H1 (cell line): ENCODE results near the gene IL18RAP. TPM values are rescaled to one million over a fixed set of nuclear protein-coding genes. Genes with fewer than 3 reads are reported as not detected.
A peak's percentile ranks its signal among the peaks of the same experiment; 100 is the strongest.

Experiments
- CTCF ChIA-PET: fragments of 300-600 bp; sonication (Branson Sonifier 250); formaldehyde crosslinking; loops from one replicate; lab custom pipeline; 2021; ENCODE audit not compliant: partially characterized antibody; lab: Charles Lee
- POLR2A ChIA-PET: fragments of 300-600 bp; sonication (Branson Sonifier 250); formaldehyde crosslinking; loops from one replicate; lab custom pipeline; 2021; ENCODE audit warnings: inconsistent platforms; ENCODE audit not compliant: partially characterized antibody; lab: Charles Lee
- DNase-seq, 2 experiments: peaks; one replicate each; pipeline versions ENCODE4 v3.0.0 to v3.0.0-alpha.2; 2010 to 2022; ENCODE audit warnings: low spot score in 2 of 2, low read depth in 1 of 2, mixed read lengths in 1 of 2
- FAIRE-seq: peaks from 2 replicates; lab custom pipeline; 2011; peaks lifted over from hg19 to GRCh38; lab: Jason Lieb, UNC
- H2AFZ ChIP-seq: 2 replicates; pipeline ENCODE4 v1.8.1; 2012; ENCODE audit warnings: low read length, inconsistent platforms
- H2AK5ac ChIP-seq: 2 replicates; pipeline ENCODE4 v1.6.1; 2013; ENCODE audit warnings: low read depth, low read length
- H2BK120ac ChIP-seq: replicated peaks from 2 replicates; pipeline ENCODE3; 2013; ENCODE audit warnings: low read depth, low read length, inconsistent platforms
- H2BK12ac ChIP-seq: 2 replicates; pipeline ENCODE4 v1.6.1; 2013; ENCODE audit warnings: low read depth, low read length
- H2BK15ac ChIP-seq: 2 replicates; pipeline ENCODE4 v1.6.1; 2013; ENCODE audit warnings: low read length
- H2BK20ac ChIP-seq: 2 replicates; pipeline ENCODE4 v1.6.1; 2013; ENCODE audit warnings: low read length
- H2BK5ac ChIP-seq: 2 replicates; pipeline ENCODE4 v1.6.1; 2013; ENCODE audit warnings: low read depth, low read length
- H3K14ac ChIP-seq: 2 replicates; pipeline ENCODE4 v1.6.1; 2013; ENCODE audit warnings: inconsistent platforms; ENCODE audit not compliant: insufficient read length
- H3K18ac ChIP-seq: 2 replicates; pipeline ENCODE4 v1.6.1; 2013; ENCODE audit warnings: low read length; ENCODE audit errors: extremely low read depth
- H3K23ac ChIP-seq: 2 replicates; pipeline ENCODE4 v1.6.1; 2013; ENCODE audit warnings: inconsistent platforms; ENCODE audit not compliant: insufficient read length
- H3K23me2 ChIP-seq: 2 replicates; pipeline ENCODE4 v1.6.1; 2013; ENCODE audit warnings: low read depth, low read length
- H3K27ac ChIP-seq: 2 replicates; pipeline ENCODE4 v1.6.1; 2011; ENCODE audit warnings: low read depth, low read length, inconsistent platforms
- H3K27me3 ChIP-seq, 4 experiments: replicated peaks in 1 of 4; 1 replicate in 1 of 4; 2 replicates in 3 of 4; pipeline versions ENCODE4 v1.6.1 to v1.8.1; 2011 to 2013; ENCODE audit warnings: low read length in 3 of 4, mild to moderate bottlenecking in 3 of 4, inconsistent platforms in 2 of 4, mixed read lengths in 2 of 4, moderate library complexity in 1 of 4; ENCODE audit not compliant: control insufficient read depth in 3 of 4, insufficient read depth in 3 of 4; ENCODE audit errors: extremely low read depth in 1 of 4
- H3K36me3 ChIP-seq, 4 experiments: 2 replicates each; pipeline versions ENCODE4 v1.6.1 to v1.8.1; 2011 to 2013; ENCODE audit warnings: mild to moderate bottlenecking in 4 of 4, low read length in 3 of 4, moderate library complexity in 2 of 4, control low read depth in 1 of 4, inconsistent platforms in 1 of 4; ENCODE audit not compliant: insufficient read depth in 4 of 4, control insufficient read depth in 2 of 4
- H3K4ac ChIP-seq: replicated peaks from 2 replicates; pipeline ENCODE3; 2013; ENCODE audit warnings: low read length, low read depth, mixed read lengths, inconsistent platforms; ENCODE audit not compliant: insufficient read length
- H3K4me1 ChIP-seq, 4 experiments: replicated peaks in 1 of 4; 1 replicate in 1 of 4; 2 replicates in 3 of 4; pipeline versions ENCODE4 v1.6.1 to v1.8.1; 2011 to 2013; ENCODE audit warnings: low read length in 3 of 4, inconsistent platforms in 2 of 4, mixed read lengths in 1 of 4; ENCODE audit not compliant: insufficient read depth in 4 of 4, control insufficient read depth in 3 of 4
- H3K4me2 ChIP-seq, 2 experiments: 2 replicates each; pipeline versions ENCODE4 v1.6.1 to v1.8.1; 2011 to 2013; ENCODE audit warnings: low read depth in 2 of 2, low read length in 2 of 2, control low read depth in 1 of 2, inconsistent platforms in 1 of 2, mild to moderate bottlenecking in 1 of 2; ENCODE audit not compliant: insufficient read depth in 1 of 2
- H3K4me3 ChIP-seq, 4 experiments: fragments of 200-600, 300-600 bp in 1 of 4; sonication (generic), shearing (Covaris generic), sonication (Bioruptor Twin) in 1 of 4; 2 replicates each; pipeline versions ENCODE4 v1.5.1 to v1.8.1; 2011 to 2016; ENCODE audit warnings: low read length in 4 of 4, low read depth in 3 of 4, control low read depth in 2 of 4, inconsistent platforms in 2 of 4, mild to moderate bottlenecking in 2 of 4, mixed read lengths in 1 of 4, moderate library complexity in 1 of 4; ENCODE audit not compliant: insufficient read depth in 2 of 4; ENCODE audit errors: extremely low read depth in 1 of 4
- H3K56ac ChIP-seq: replicated peaks from 2 replicates; pipeline ENCODE3; 2013; ENCODE audit warnings: low read depth, mild to moderate bottlenecking, mixed read lengths, low read length, inconsistent platforms; ENCODE audit not compliant: insufficient read length
- H3K79me1 ChIP-seq: 2 replicates; pipeline ENCODE4 v1.6.1; 2013; ENCODE audit warnings: low read depth, low read length, control low read depth
- H3K79me2 ChIP-seq, 2 experiments: 2 replicates each; pipeline versions ENCODE4 v1.6.1 to v1.8.1; 2012 to 2013; ENCODE audit warnings: low read length in 2 of 2, mild to moderate bottlenecking in 2 of 2, inconsistent platforms in 1 of 2; ENCODE audit not compliant: insufficient read depth in 2 of 2, control insufficient read depth in 1 of 2
- H3K9ac ChIP-seq, 4 experiments: replicated peaks in 1 of 4; 1 replicate in 1 of 4; 2 replicates in 3 of 4; pipeline versions ENCODE4 v1.6.1 to v1.8.1; 2011 to 2013; ENCODE audit warnings: low read depth in 3 of 4, low read length in 3 of 4, control low read depth in 2 of 4, mild to moderate bottlenecking in 2 of 4, moderate library complexity in 2 of 4, inconsistent platforms in 1 of 4; ENCODE audit errors: extremely low read depth in 1 of 4
- H3K9me3 ChIP-seq, 2 experiments: 2 replicates each; pipeline versions ENCODE4 v1.6.1 to v1.8.1; 2012 to 2013; ENCODE audit warnings: mild to moderate bottlenecking in 2 of 2, moderate library complexity in 2 of 2, control low read depth in 1 of 2, inconsistent platforms in 1 of 2, low read depth in 1 of 2, low read length in 1 of 2, mixed read lengths in 1 of 2; ENCODE audit not compliant: insufficient read depth in 2 of 2
- H4K20me1 ChIP-seq, 2 experiments: replicated peaks in 1 of 2; 2 replicates each; pipeline versions ENCODE3 to v1.8.1; 2011 to 2013; ENCODE audit warnings: inconsistent platforms in 2 of 2, low read length in 2 of 2, mild to moderate bottlenecking in 1 of 2; ENCODE audit not compliant: insufficient read depth in 2 of 2, control insufficient read depth in 1 of 2
- H4K5ac ChIP-seq: 2 replicates; pipeline ENCODE4 v1.6.1; 2013; ENCODE audit warnings: low read length, low read depth, mixed read lengths, inconsistent platforms; ENCODE audit not compliant: insufficient read length
- H4K8ac ChIP-seq: 2 replicates; pipeline ENCODE4 v1.8.0; 2013; ENCODE audit warnings: mild to moderate bottlenecking, moderate library complexity, low read length, inconsistent platforms; ENCODE audit not compliant: insufficient read depth; ENCODE audit errors: extremely low read depth
- H4K91ac ChIP-seq: replicated peaks from 2 replicates; pipeline ENCODE3; 2013; ENCODE audit warnings: low read length, mixed read lengths, inconsistent platforms; ENCODE audit not compliant: insufficient read length
- CBX8 ChIP-seq: fragments of 300-800, 300-1000 bp; sonication (generic); IDR thresholded peaks from 2 replicates; pipeline ENCODE4 v1.7.1; 2016; ENCODE audit warnings: low read depth, low read length, borderline replicate concordance
- CHD1 ChIP-seq: IDR thresholded peaks from 2 replicates; pipeline ENCODE4 v1.6.1; 2012; ENCODE audit warnings: low read depth, low read length, improper control_type of control experiment
- CREB1 ChIP-seq: IDR thresholded peaks from 2 replicates; pipeline ENCODE4 v1.6.1; 2012; ENCODE audit warnings: inconsistent platforms
- GABPA ChIP-seq: IDR thresholded peaks from 2 replicates; pipeline ENCODE4 v1.6.1; 2011; ENCODE audit warnings: mild to moderate bottlenecking, low read length, moderate library complexity, borderline replicate concordance; ENCODE audit not compliant: insufficient read depth
- KDM1A ChIP-seq: fragments of 200-600, 300-600 bp; sonication (generic); IDR thresholded peaks from 2 replicates; pipeline ENCODE4 v1.7.1; 2016; ENCODE audit warnings: mild to moderate bottlenecking, low read length, borderline replicate concordance
- RAD21 ChIP-seq, 2 experiments: IDR thresholded peaks in 1 of 2; conservative IDR thresholded peaks in 1 of 2; 2 replicates each; pipeline ENCODE4 v1.6.1; 2011; ENCODE audit warnings: low read depth in 2 of 2, low read length in 2 of 2, improper control_type of control experiment in 1 of 2, inconsistent platforms in 1 of 2, mild to moderate bottlenecking in 1 of 2, moderate library complexity in 1 of 2
- RBBP5 ChIP-seq: IDR thresholded peaks from 2 replicates; pipeline ENCODE4 v1.7.1; 2012; ENCODE audit warnings: low read depth, mild to moderate bottlenecking, inconsistent platforms, low read length, moderate library complexity, borderline replicate concordance
- SAP30 ChIP-seq: fragments of 300-600 bp; sonication (generic); IDR thresholded peaks from 2 replicates; pipeline ENCODE4 v1.7.1; 2012; ENCODE audit warnings: low read length, moderate library complexity, mild to moderate bottlenecking, inconsistent platforms; ENCODE audit not compliant: insufficient read depth, insufficient replicate concordance
- WGBS, 2 experiments: shearing (Covaris generic) in 1 of 2; methylation state at CpG; one replicate each; pipeline versions ENCODE4 v1.1.6 to v1.1.7; 2013 to 2015; ENCODE audit warnings: low lambda C conversion rate in 2 of 2, mixed read lengths in 2 of 2, inconsistent platforms in 1 of 2, low coverage in 1 of 2, missing lambda C conversion rate in 1 of 2; ENCODE audit not compliant: insufficient replicate concordance in 2 of 2, insufficient coverage in 1 of 2, insufficient read length in 1 of 2; ENCODE audit errors: extremely low coverage in 1 of 2, missing lambda C conversion rate in 1 of 2; 5-methylcytosine and 5-hydroxymethylcytosine counted together
- polyA plus RNA-seq, 7 experiments: library from polyadenylated mRNA; depleted of rRNA in 3 of 7; stranded (reverse) in 5 of 7; unstranded in 2 of 7; fragments of >200 nt in 5 of 7; fragments of 200-250 nt in 2 of 7; gene quantifications; 1 replicate in 5 of 7; 2 replicates in 1 of 7; 4 replicates in 1 of 7; pipeline versions ENCODE4 v1.2.1 to v1.2.3, GENCODE V29; 2011 to 2013; ENCODE audit warnings: missing spikeins in 2 of 7, mixed read lengths in 2 of 7
- total RNA-seq: library from RNA; stranded (reverse); fragmentation: NEBNext Ultra II Directional; extraction: Animal tissue kit (Norgen Biotek cat#: 25700); gene quantifications from 2 replicates; pipeline ENCODE4 v1.2.1, GENCODE V29; 2021

Gene IL18RAP
- total and polyA plus RNA-seq, 2 of the 8 experiments (the other 6 are each of a cell fraction or from before 2014, with no cell fraction given): not detected

DNA sequence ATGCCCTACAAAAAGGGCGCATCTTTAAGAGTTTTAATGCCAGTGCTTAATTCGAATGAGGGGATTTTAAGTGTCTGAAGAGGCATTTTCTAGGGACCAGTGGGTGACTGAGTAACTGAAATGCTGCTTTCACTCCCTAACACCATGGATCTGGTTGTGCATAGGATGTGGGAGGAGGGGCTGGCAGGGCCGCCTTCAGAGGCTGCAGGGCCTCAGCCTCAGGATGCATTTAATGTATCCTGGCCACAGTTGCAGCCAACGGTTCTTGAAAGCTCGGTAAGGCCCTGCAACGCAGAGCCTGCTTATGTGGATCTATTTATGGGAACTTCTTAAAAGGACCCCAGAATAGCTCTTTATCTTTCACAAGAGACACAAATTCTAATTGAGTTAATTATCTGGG lies 25.8 kb upstream of the IL18RAP start:
- no peak overlapping the region for H2BK20ac ChIP-seq
- no peak overlapping the region for H3K23ac ChIP-seq
- DNase-seq (no peak), FAIRE-seq (no peak)
- H3K9me3 ChIP-seq: no peaks in the 10 kb centered on the region
- no peak overlapping the region for H2BK120ac ChIP-seq
- H2AFZ ChIP-seq: peak overlapping the region; percentile 52; the same call in 1 of the 2 replicates
- H2BK5ac ChIP-seq: no peak overlapping the region
- no peaks in the 10 kb centered on the region for H3K27me3 ChIP-seq
- no peak overlapping the region for H3K27ac ChIP-seq
- WGBS, 2 experiments: 88% methylated on average over 6 of the region's 6 CpGs; no CpG with 5 or more reads in 1 of the 2 experiments
- H2BK15ac ChIP-seq: no peak overlapping the region
- H3K4me2 ChIP-seq: no peak overlapping the region
- no peak overlapping the region for H2BK12ac ChIP-seq
- no peak overlapping the region for H3K4me3 ChIP-seq
- H2AK5ac ChIP-seq: no peak overlapping the region
- no peaks in the 10 kb centered on the region for H3K79me2 ChIP-seq
- CTCF ChIA-PET: interaction anchor here (1.1 to 1.8 kb wide), 3 partner anchors 13 to 156 kb away, joined by 3 to 4 read pairs (median 4); no protein-coding TSS in a partner anchor
- H3K18ac ChIP-seq: no peak overlapping the region
- no peaks in the 10 kb centered on the region for H3K36me3 ChIP-seq
- no peaks in the 10 kb centered on the region for H3K23me2 ChIP-seq
- no peak overlapping the region for H4K5ac ChIP-seq
- H4K91ac ChIP-seq: no peak overlapping the region
- POLR2A ChIA-PET: no interaction called here
- no peak overlapping the region for H3K9ac ChIP-seq
- H3K56ac ChIP-seq: no peak overlapping the region
- no peaks in the 10 kb centered on the region for H3K79me1 ChIP-seq
- H3K4me1 ChIP-seq: no peaks in the 10 kb centered on the region
- TF ChIP-seq CHD1 (no peak), GABPA (no peak), CREB1 (no peak), CBX8 (no peak), RAD21 (IDR thresholded peaks at IDR 0.05 in 1 of 2, conservative IDR thresholded peaks at IDR 0.05 in 1 of 2; ENCODE audit: low read depth in 2 of 2, low read length in 2 of 2) (no peak), RBBP5 (no peak), KDM1A (no peak), SAP30 (no peak)
- no peak overlapping the region for H4K8ac ChIP-seq
- no peaks in the 10 kb centered on the region for H4K20me1 ChIP-seq
- H3K14ac ChIP-seq: no peak overlapping the region
- H3K4ac ChIP-seq: no peak overlapping the region
